GM19239 (cell line): ENCODE results near the gene SUSD6.
A peak's percentile ranks its signal among the peaks of the same experiment; 100 is the strongest.
"Not testable (repeated sequence)": the region's sequence is repeated elsewhere in the genome, so short reads cannot be mapped to it uniquely, and the experiment has no call there.

Experiments used
- DNase-seq: peaks from one replicate; pipeline ENCODE4 v3.0.0; 2011; ENCODE audit warnings: low spot score; ENCODE audit not compliant: insufficient read length
- FAIRE-seq: peaks from 2 replicates; lab custom pipeline; 2011; peaks lifted over from hg19 to GRCh38; lab: Jason Lieb, UNC

Gene SUSD6

DNA sequence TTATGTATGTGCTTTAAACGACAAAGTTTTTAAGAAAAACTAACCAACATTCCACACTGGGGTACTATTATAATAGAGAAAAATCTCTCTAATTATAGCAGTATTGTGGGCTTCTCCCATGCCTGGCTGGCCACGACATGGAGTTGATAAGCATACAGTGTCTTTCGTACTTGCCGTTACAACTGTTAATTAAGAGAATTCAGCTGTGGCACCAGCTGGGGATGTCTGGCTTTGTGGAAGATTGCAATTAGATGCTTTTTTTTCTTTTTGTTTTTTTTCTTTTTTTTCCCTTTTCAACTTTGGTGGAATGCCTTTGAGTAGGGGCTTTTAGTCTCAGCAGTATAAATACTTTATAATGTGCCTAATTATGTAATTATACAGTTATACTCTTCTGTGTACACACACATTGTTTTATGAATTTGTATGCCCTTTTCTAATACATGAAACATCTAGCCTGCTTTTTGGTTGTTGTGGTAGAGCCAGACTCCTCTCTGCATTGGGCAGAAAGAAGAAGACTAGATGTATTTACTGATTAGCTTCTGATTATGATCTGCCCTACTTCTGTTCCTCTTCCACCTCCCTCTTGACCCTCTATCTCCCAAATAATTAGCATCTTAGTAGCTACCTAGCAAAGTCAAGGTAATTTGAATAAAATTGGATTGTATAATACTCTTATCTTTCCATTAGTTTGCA, 76.4 kb downstream of the SUSD6 start:
- DNase-seq (no peak), FAIRE-seq (no peak)

DNA sequence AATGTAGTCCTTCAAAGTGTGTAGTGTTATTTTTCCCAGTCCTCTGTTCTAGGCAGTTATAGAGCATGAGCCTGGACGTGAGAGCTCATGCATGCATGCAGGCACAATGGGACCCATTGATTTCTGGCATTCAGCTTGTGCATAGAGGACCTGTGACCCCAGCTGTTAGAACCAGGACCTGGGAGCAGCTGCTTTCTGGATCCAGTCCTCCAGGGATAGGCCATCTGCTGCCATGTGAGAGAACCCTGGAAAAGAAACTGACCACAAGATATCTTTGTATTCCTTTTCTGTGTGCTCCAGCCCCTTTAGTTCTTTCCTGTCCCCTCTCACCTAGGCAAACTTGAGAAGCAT, 76.9 kb downstream of the SUSD6 start:
- FAIRE-seq: no peak
- DNase-seq: no peak

DNA sequence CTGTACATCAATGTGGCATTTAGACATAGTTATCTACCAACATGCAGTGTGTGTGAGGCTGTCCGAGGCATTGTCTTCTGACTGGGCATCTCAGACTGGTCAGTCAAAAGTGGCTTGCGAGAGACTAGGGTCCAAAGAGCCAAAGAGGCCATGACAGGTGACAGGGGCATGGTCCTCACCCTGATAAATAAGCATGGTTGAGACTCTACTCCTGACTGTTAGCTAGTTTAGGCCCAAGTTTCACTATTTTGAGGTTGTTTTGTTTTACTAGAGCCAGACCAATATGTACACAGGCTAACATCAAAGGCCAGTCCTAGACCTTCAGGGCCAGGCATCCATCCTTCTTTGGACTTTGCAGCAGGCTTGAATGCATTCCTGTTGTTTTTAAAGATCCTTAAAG, 78.6 kb downstream of the SUSD6 start:
- no peak for FAIRE-seq
- DNase-seq: no peak

DNA sequence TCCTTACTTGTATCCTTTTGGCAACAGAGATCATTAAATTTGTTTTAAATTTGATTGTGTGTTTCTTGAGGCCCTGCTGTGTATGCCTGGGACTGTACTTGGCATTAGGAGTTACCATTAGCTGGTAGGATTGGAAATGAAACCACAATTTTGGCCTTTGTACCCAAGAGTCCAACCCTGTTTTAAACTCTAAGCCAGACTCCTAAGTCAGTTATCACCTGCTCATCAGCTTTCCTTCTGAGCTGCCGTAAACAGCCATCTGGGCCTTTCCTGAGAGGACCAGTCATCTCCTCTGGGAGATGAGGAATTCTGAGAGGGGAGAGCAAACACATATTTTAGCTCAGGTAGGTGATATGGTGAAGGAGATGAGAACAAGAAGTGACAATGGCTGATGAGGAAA, 81.2 kb downstream of the SUSD6 start:
- DNase-seq (no peak), FAIRE-seq (no peak)

DNA sequence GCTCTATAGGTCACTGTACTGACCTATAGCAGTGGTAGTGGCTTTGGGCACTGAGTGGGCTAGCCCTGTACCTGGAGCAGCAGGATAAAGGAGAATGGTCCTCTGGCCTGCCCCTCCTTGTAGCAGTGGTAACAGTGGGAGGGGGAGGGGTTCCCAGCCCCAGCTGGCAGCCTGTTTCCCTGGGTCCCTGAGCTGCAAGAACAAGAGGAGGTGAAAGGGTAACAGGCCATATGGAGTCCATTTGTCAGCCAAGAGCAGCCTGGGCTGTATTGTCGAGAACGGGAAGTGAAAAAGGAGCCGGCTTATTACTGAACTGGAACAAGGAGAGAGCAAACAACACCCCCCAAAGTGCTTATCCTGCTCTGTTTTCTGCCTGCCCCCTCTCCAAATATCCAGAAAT, 81.7 kb downstream of the SUSD6 start:
- FAIRE-seq (peak; percentile 89), DNase-seq (no peak)

DNA sequence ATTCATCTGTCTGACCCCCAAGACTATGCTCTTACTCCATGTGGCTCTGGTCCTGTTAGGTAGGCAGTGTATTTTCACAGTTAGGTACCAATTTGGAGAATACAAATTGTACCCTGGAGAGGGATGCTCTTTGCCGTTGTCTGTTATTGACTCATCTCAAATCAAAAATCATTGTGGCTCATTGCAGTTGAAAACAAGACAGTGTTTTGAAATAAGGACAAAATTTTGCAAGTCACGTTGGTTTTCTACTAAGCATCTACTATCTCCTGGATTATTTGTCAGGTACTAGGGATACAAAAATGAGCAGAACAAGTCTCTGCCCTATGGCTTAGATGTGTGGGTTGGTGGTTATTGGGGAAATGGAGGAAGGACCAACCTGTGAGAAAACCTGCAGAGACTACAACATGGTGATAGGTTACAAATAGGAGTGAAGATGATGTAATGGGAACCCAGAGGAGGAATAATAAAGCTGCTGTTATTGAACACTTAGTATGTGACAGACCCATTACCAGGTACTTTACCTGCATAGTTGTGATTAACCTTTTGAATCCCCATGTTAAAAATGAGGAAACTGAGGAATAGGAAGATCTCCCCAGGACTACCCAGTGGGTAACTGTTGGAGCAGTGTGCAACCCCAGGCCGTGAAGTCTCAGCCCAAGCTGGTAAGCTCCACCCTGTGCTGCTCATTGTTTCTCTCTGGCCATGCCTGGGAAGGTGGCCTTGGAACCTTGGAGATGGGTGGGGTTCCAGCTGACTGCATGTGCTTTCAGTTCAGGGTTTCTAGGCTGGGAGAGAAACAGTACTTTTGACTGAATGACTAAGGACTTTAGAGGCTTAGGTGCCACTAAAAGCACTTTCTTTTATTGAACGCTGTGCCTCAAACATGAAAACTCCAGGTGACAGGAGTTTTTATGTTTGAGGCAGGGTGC, 82.7 kb downstream of the SUSD6 start:
- FAIRE-seq: peak; percentile 87

DNA sequence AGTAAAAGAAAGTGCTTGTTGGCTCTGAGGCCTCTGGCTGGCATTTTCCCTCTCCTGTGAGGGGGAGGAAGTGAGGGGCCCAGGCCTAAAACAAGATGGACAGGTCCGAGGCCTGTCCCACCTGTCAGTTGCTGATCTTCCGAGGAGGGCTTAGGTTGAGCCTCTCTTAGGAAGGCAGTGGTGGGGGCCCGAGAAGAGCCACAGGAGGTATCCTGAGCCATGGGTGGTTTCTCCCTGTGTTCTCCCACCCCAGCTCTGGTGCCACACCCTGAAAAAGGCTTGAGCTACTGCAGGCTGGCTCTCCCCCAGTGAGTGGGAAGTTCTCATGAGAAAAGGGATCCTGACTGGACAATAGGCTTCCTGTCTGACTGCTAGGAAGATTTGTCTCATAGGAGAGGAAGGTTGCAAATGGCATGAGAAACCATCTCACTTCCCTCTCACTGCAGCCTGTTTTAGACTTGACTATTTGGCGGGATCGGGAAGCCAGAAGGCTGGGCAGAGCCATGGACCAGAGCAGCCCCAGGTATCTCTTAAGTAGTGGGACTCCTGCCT, 83.4 kb downstream of the SUSD6 start:
- DNase-seq (no peak), FAIRE-seq (no peak)

More for the DNA sequence above, 82.7 kb downstream of the SUSD6 start:
- no peak for DNase-seq

DNA sequence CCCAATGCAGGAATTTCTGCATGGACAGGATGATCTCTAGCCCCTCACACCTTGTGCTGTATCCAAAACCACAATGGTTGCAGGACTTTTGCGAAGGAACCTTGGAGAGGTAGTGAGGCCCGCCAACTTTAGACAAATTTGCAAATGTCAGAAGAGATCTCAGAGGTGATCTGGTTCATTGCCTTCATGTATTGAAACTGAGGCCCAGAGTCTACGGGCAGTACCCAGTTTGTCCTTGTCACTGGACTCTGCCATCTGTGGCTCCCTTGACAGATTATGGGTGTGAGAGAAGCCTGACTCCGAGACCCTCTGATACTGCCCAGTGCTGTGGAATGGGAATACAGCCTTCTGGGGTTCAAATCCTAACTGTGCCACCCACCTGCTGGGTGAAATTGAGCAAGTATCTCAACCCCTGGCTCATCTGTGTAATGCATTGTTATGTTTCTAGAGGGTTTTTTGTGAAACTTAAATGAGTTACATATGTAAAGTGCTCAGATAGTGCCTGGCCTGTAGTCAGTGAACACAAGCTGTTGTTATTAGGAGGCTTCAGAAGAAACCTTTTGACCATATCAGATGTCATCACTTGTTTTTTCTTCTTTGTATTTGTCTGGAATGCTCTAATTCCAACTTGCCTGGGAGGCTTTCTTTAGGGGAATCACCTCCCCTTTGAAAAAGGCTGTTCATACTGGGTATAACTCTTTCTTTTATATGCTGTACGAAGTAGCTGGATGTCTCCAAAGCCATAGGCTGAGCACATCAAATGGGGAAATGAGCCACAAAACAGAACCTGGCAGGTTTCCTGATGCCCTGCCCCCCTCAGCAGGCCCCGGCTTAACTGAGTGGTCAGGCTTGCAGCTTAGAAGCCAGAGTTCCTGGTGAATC, 84.2 kb downstream of the SUSD6 start:
- FAIRE-seq (peak; percentile 77), DNase-seq (no peak)

DNA sequence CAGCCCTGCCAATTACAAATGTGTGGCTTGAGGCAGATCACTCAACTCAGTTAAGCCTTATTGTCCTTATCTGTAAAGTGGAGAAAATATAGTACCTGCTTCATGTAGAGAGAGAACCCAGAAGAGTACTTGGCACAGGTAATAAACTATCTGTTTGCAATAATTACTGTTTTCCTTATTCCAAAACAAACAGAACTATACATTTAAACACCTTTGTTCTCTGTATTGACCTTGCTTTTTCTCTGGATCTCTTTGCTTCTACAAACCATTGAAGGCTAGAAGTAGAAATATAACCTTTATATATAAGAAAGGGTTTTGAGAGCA, 84.8 kb downstream of the SUSD6 start:
- no peak for FAIRE-seq
- DNase-seq: no peak

DNA sequence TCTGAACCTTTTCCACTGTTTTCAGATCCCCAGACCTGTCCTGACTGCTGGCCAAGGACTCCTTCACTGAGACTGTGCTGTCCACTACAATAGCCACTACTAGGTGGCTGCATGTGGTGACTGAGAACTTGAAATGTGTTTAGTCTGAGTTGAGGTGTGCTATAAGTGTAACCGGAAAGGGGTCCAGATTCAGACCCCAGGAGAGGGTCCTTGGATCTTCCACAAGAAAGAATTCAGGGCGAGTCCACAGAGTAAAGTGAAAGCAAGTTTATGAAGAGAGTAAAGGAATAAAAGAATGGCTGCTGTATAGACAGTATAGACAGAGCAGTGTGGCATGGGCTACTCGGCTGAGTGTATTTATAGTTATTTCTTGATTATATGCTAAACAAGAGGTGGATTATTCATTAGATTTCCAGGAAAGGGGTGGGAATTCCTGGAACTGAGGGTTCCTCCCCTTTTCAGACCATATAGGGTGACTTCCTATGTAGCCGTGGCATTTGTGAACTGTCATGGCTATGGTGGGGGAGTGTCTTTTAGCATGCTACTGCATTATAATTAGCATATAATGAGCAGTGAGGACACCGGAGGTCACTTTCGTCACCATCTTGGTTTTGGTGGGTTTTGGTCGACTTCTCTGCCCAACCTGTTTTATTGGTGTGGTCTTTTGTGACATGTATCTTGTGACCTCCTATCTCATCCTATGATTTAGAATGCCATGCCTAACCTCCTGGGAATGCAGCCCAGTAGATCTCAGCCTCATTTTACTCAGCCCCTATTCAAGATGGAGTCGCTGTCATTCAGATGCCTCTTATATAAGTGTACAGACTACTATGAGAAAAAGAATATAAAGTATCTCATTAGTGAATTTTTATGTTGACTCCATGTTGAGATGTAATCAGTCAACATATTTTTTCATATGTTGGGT, 85.5 kb downstream of the SUSD6 start:
- no peak for DNase-seq
- FAIRE-seq: peak; percentile 39

DNA sequence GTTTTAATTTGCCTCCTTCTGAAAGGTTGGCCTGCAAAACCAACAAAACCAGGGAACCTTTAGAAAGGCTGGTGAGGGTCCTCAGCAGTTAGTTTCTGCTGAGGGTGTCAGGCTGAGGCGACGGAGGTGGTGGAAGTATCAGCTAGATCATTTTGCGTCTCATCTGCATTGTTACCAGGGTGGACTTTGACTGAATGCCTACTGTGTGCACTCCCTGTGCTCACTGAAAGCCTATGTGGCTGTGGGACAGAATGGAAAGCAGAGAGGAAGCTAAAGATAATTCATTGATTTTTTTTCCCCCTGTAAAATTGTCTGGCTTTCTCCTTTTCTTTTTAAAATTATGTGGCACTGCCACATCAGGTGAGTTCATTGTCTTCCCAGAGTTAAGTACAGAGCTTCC, 87.2 kb downstream of the SUSD6 start:
- DNase-seq (no peak), FAIRE-seq (no peak)

DNA sequence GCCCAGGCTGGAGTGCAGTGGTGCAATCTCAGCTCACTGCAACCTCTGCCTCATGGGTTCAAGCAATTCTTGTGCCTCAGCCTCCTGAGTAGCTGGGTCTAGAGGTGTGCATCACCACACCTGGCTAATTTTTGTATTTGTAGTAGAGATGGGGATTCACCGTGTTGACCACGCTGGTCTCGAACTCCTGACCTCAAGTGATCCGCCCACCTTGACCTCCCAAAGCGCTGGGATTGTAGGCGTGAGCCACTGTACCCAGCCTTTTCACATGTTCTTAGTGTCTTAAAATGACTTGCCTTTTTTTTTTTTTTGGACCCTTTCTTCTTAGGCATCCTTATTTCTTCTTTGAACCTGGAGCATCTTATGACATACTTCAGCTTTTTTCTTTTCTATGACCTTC, 87.8 kb downstream of the SUSD6 start:
- FAIRE-seq, DNase-seq: not testable (repeated sequence)

DNA sequence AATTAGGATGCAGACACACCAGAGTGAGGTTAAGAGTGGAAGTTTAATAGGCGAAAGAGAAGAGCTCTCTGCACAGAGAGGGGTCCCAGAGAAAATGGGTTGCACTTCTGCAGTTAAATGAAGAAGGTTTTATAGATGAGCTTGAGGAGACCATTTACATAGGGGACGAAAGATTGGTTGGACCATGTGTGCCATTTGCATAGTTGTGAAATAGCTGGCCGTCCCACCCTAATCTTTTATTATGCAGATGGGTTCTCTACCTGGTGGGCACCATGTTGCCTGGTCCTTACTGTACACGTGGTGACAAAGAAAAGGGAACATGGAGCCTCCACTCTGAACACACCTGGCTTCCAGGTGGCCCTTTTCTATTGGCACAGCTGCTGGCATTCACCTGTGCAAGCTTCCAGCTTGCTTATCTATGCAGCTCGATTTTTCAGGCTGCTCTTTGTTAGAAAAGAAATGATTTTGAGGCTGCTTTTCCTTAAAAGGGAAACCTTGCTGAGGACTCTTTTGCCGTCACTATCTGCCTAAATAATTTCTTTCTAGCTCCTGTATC, 88.4 kb downstream of the SUSD6 start:
- DNase-seq (no peak), FAIRE-seq (no peak)

DNA sequence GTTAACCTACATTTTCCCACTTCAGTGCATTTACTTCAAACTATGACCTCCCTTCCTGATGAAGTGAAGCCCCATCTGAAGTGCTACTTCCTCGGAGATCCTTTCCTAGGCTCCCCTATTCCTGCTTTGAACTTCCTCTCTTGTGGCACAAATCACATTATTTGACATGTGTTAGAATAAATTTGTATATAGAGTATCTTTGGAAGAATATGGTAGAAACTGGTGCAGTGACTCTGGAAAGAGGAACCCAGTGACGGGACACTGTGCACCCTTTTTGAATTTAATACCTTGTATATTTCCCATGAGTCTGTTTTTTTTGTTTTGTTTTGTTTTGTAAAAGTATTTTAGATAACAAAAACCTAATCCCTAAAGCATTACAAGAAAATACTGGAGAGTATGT, 89.2 kb downstream of the SUSD6 start:
- FAIRE-seq: no peak
- DNase-seq: no peak

DNA sequence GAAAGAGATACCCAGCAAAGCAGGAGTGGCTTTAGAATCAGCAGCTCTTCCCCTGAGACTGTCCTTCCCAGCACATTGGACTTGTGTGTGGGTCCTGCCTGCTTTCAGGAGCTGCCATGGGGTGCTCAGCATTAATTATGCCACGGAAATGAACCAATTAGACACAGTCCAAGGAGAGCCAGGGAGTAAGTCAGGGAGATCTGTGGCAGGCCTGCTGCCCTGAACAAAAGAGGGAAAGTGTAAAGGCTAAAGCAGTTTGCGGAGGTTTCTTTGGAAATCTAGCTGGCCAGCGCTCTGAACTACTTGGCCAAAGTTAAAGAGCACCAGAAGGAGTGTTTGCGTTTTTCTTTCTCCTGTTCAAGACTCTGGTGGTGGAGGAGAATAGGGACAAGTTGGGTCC, 89.9 kb downstream of the SUSD6 start:
- DNase-seq: no peak
- no peak for FAIRE-seq

DNA sequence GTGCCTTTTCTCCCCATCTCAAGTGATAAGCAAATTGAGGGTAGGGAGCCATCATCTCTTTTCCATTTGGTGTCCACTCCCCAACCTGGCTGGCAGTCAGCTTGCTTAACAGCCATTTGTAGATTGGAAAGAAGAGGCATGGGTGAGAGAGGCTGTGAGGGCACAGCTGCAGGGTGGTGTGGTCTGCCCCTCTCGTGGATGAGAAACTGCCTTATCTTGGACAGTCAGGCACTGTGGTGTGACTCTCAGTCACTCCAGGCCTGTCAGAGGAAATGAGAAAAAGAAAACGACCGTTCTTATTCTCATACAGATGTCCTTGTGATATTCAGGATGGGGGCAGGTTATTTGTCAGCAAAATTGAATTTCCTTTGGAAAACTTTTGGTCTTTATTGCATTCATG, 90.5 kb downstream of the SUSD6 start:
- peak; percentile 71 for FAIRE-seq
- DNase-seq: no peak

DNA sequence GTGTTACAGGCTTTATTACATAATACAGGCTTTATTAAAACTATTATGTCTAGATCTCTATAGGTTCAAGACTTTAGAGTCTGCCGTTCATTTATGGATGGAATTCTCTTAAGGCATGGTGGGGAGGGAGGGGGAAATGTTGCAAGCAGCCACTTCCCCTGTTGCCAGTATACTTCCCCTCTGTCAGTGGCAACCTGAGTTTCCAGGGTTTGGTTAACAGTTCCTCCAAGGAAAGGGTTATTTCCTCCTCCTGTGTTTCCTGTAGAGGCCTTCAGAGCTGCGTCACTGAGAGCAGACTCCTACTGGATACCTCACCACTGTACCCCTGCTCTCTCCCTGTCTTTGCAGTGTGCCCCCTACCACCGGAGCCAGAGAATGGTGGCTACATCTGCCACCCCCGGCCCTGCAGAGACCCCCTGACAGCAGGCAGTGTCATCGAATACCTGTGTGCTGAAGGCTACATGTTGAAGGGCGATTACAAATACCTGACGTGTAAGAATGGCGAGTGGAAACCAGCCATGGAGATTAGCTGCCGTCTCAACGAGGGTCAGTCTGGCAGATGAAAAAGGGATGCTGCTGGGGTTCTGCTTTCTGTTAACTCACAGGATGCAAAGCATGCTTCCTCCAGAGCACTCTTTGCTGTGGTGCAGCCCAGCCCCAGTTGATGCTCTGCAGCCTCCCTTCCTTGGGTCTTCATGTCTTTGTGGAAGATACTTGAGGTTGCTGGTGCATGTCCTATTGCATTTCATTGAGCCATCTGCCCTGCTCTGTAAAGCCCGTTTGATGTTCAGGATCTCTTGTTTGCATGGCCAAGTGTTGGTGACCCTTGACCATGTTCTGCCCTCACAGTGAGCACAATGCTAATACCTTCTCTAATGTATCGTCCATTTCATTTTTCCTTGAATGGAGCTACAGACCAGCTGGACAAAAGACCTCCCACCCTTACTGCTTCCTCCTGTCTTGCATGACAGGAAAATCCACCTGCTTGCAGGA, 91.9 kb downstream of the SUSD6 start:
- FAIRE-seq (peak; percentile 49), DNase-seq (no peak)

DNA sequence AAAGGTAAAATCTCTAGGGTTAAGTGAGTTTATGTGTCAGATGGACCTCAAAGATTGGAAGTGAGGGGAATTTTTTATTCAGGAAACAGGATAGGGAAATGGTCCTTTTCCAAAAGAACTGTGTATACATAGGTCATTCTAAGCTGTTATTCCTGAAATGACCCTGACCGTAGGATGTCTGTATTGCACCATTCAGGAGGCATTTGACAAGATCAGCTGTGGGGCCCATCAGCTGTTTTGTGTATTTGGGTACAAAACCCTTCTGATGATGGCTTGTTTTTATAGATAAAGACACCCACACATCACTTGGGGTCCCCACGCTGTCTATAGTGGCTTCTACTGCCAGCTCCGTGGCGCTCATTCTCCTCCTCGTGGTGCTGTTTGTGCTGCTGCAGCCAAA, 92.9 kb downstream of the SUSD6 start:
- FAIRE-seq: no peak
- DNase-seq: no peak
